ENCODE data around the gene AP3S2. TPM values are rescaled to one million over a fixed set of nuclear protein-coding genes. Genes with fewer than 3 reads are reported as not detected.

AP3S2 gene
- total and polyA plus RNA-seq, 2 of the 4 experiments (the other 2 are of a cell fraction) = 12.6 to 34.1 TPM

- TF ChIP-seq MAFK (IDR thresholded peaks at IDR 0.05; ENCODE audit: low read depth, low read length) = no peak
Observed at GRCh38 chr15:89785064-89785773, 108.6 kb downstream of the AP3S2 start (continued).

- H3K4me3 ChIP-seq (ENCODE audit: insufficient read depth, low read depth, low read length) = no peak overlapping the region
- dilution Hi-C loops (cut with HindIII; ENCODE audit: low sequenced_read_pairs, unreplicated experiment) = no loop called here
- no peak overlapping the region for H3K14ac ChIP-seq (replicated peaks; ENCODE audit: low read depth, low read length)
- BruUV-seq (replicated peaks) = no TSS peak
- WGBS, 2 experiments (ENCODE audit: extremely low coverage in 2 of 2, insufficient read length in 1 of 2) = 64% methylated on average over 5 of the region's 7 CpGs; no CpG with 5 or more reads in 1 of the 2 experiments
- no peak overlapping the region for H3K27ac ChIP-seq (ENCODE audit: insufficient read depth, low read length)
- TF ChIP-seq MAFK (IDR thresholded peaks at IDR 0.05; ENCODE audit: low read depth, low read length) = no peak
- no peak for TF ChIP-seq USF2 (IDR thresholded peaks at IDR 0.05; ENCODE audit: low read depth, low read length)
- no peak for TF ChIP-seq CTCF (conservative IDR thresholded peaks at IDR 0.05; ENCODE audit: low read depth, low read length)
- TF ChIP-seq NFE2L2 (IDR thresholded peaks at IDR 0.05; ENCODE audit: low read depth, low read length) = no peak
- no peak for TF ChIP-seq MXI1 (IDR thresholded peaks at IDR 0.05; ENCODE audit: borderline replicate concordance, low read depth, low read length)
- TF ChIP-seq POLR2A (IDR thresholded peaks at IDR 0.05; ENCODE audit: low read depth, low read length) = no peak
- TF ChIP-seq, protein P1, sequence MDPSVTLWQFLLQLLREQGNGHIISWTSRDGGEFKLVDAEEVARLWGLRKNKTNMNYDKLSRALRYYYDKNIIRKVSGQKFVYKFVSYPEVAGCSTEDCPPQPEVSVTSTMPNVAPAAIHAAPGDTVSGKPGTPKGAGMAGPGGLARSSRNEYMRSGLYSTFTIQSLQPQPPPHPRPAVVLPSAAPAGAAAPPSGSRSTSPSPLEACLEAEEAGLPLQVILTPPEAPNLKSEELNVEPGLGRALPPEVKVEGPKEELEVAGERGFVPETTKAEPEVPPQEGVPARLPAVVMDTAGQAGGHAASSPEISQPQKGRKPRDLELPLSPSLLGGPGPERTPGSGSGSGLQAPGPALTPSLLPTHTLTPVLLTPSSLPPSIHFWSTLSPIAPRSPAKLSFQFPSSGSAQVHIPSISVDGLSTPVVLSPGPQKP (IDR thresholded peaks at IDR 0.05; ENCODE audit: borderline replicate concordance, low read depth, low read length) = no peak
- H2BK20ac ChIP-seq (ENCODE audit: low read depth, low read length) = no peak overlapping the region
- intact Hi-C loops (cut with micrococcal nuclease) = no loop called here
- H2BK120ac ChIP-seq (ENCODE audit: low read depth, low read length) = no peak overlapping the region
- no peak overlapping the region for H2AK5ac ChIP-seq (ENCODE audit: low read depth, low read length)
- H3K9me3 ChIP-seq (ENCODE audit: control insufficient read depth, insufficient read depth, low read length) = peaks cover 3% of the 10 kb centered on the region; the same call in 1 of the 2 replicates
- CTCF ChIA-PET = no interaction called here
- H3K27me3 ChIP-seq (ENCODE audit: control insufficient read depth, insufficient read depth, low read length) = no peaks in the 10 kb centered on the region
- no peak overlapping the region for H4K91ac ChIP-seq (ENCODE audit: insufficient read depth, low read depth, low read length)
- H3K18ac ChIP-seq (ENCODE audit: low read depth, low read length) = no peak overlapping the region
- ATAC-seq (ENCODE audit: low read depth) (no peak), DNase-seq (no peak)
- peaks cover 10% of the 10 kb centered on the region for H3K4me1 ChIP-seq (ENCODE audit: control insufficient read depth, insufficient read depth, low read length)
- H3K56ac ChIP-seq (ENCODE audit: extremely low read depth, insufficient read depth, low read length) = no peak overlapping the region
- no peak overlapping the region for H2BK15ac ChIP-seq (ENCODE audit: low read depth, low read length)
- no peaks in the 10 kb centered on the region for H3K79me1 ChIP-seq (ENCODE audit: low read depth in 1 of 2, low read length in 2 of 2)
- H3K4me2 ChIP-seq (ENCODE audit: low read depth, low read length) = no peak overlapping the region
- no peak overlapping the region for H2BK5ac ChIP-seq (ENCODE audit: low read depth, low read length, poor library complexity, severe bottlenecking)
- in situ Hi-C loops (cut with MboI; ENCODE audit: low sequenced_read_pairs) = no loop called here
- H3K4ac ChIP-seq (ENCODE audit: low read depth, low read length) = no peak overlapping the region
- no peak overlapping the region for H3K9ac ChIP-seq (ENCODE audit: low read depth, low read length)
- peaks cover 10% of the 10 kb centered on the region; the same call in 1 of the 2 replicates for H3K36me3 ChIP-seq (ENCODE audit: control insufficient read depth, insufficient read depth, low read length)
- H4K8ac ChIP-seq (ENCODE audit: low read depth in 2 of 2, low read length in 2 of 2) = no peak overlapping the region
- H3K9me1 ChIP-seq (ENCODE audit: insufficient read depth, low read length) = no peaks in the 10 kb centered on the region; the same call in 1 of the 2 replicates
- H2AFZ ChIP-seq (replicated peaks; ENCODE audit: low read length, poor library complexity) = no peak overlapping the region
- POLR2A ChIA-PET (ENCODE audit: unreplicated experiment) = no interaction called here
- H4K20me1 ChIP-seq (ENCODE audit: insufficient read depth, low read length) = no peaks in the 10 kb centered on the region
- no peak overlapping the region for H4K5ac ChIP-seq (ENCODE audit: low read depth, low read length)
- no peak overlapping the region for H3K23ac ChIP-seq (ENCODE audit: low read depth, low read length)
- H2AK9ac ChIP-seq (replicated peaks; ENCODE audit: low read depth, low read length, poor library complexity) = no peak overlapping the region
Observed at GRCh38 chr15:89784686-89784960, 109.2 kb downstream of the AP3S2 start.
